HCT116 (cell line): ENCODE data around the gene AKR7A3. TPM values are rescaled to one million over a fixed set of nuclear protein-coding genes. Genes with fewer than 3 reads are reported as not detected.
"Not testable (repeated sequence)": the region's sequence is repeated elsewhere in the genome, so short reads cannot be mapped to it uniquely, and the experiment has no call there.

ENCODE experiments used
- ATAC-seq: fragments of 200-7000 bp; cut with Tn5 transposase; 2 replicates; pipeline ENCODE4 v1.9.1; 2020; ENCODE audit warnings: mild to moderate bottlenecking, moderate library complexity
- BruUV-seq: library from RNA; stranded (reverse); fragments of 400-500 nt; replicated peaks from 2 replicates; lab custom pipeline; 2021; lab: Mats Ljungman, UMichigan
- CTCF ChIA-PET: fragments of 300-600 bp; sonication (Branson Sonifier 250); formaldehyde crosslinking; loops from one replicate; lab custom pipeline; 2021; ENCODE audit warnings: antibody characterized with exemption; lab: Charles Lee
- POLR2A ChIA-PET: fragments of 300-600, 350-600 bp; sonication (Branson Sonifier 250); formaldehyde crosslinking; loops from one replicate; lab custom pipeline; 2021; ENCODE audit warnings: antibody characterized with exemption; lab: Charles Lee
- RAD21 ChIA-PET, 2 experiments: fragments of 300-600 bp; sonication (Branson Sonifier 250); formaldehyde crosslinking; loops; one replicate each; lab custom pipeline; 2023; ENCODE audit warnings: low total read pairs in 2 of 2; ENCODE audit not compliant: uncharacterized antibody in 2 of 2, unreplicated experiment in 2 of 2, low non-redundant PET in 1 of 2; lab: Charles Lee
- DNase-seq: peaks from one replicate; pipeline ENCODE4 v3.0.0-alpha.2; 2010; ENCODE audit warnings: low read depth, low spot score
- H2AFZ ChIP-seq: fragments of 200-600 bp; shearing (Covaris generic), sonication (generic); 2 replicates; pipeline ENCODE4 v1.6.1; 2017; ENCODE audit warnings: low read depth, mixed run types, mixed read lengths, antibody characterized with exemption, low read length; ENCODE audit not compliant: poor library complexity, severe bottlenecking
- H3K27ac ChIP-seq: 2 replicates; pipeline ENCODE4 v1.5.1; 2012; ENCODE audit warnings: low read depth, low read length
- H3K27me3 ChIP-seq: fragments of 200-600 bp; sonication (generic); 2 replicates; pipeline ENCODE4 v1.6.1; 2016; ENCODE audit warnings: mixed run types, low read length, mixed read lengths; ENCODE audit not compliant: insufficient read depth
- H3K36me3 ChIP-seq, 2 experiments: fragments of 200-500 bp in 1 of 2; fragments of 200-600 bp in 1 of 2; sonication (Bioruptor generic) in 1 of 2; sonication (generic) in 1 of 2; 2 replicates each; pipeline versions ENCODE4 v1.5.1 to v1.6.1; 2014 to 2016; ENCODE audit warnings: low read length in 2 of 2, inconsistent platforms in 1 of 2, mixed read lengths in 1 of 2, mixed run types in 1 of 2; ENCODE audit not compliant: insufficient read depth in 2 of 2, control insufficient read depth in 1 of 2
- H3K4me1 ChIP-seq, 2 experiments: fragments of 200-600 bp in 1 of 2; sonication (generic) in 1 of 2; 2 replicates each; pipeline versions ENCODE4 v1.5.1 to v1.6.1; 2012 to 2017; ENCODE audit warnings: low read length in 2 of 2, inconsistent platforms in 1 of 2, mild to moderate bottlenecking in 1 of 2, mixed read lengths in 1 of 2, mixed run types in 1 of 2, moderate library complexity in 1 of 2; ENCODE audit not compliant: insufficient read depth in 2 of 2, control insufficient read depth in 1 of 2
- H3K4me2 ChIP-seq: fragments of 200-600 bp; sonication (generic); 2 replicates; pipeline ENCODE4 v1.6.1; 2017; ENCODE audit warnings: mixed run types, low read length, mixed read lengths
- H3K4me3 ChIP-seq, 2 experiments: fragments of 200-600 bp in 1 of 2; sonication (generic) in 1 of 2; replicated peaks in 1 of 2; 2 replicates each; pipeline ENCODE4 v1.5.1; 2011 to 2016; ENCODE audit warnings: low read length in 2 of 2, control low read depth in 1 of 2, low read depth in 1 of 2, mild to moderate bottlenecking in 1 of 2, mixed read lengths in 1 of 2, mixed run types in 1 of 2
- H3K79me2 ChIP-seq: fragments of 200-600 bp; sonication (generic); 2 replicates; pipeline ENCODE4 v1.6.1; 2017; ENCODE audit warnings: mild to moderate bottlenecking, mixed run types, low read length, moderate library complexity, mixed read lengths; ENCODE audit not compliant: insufficient read depth
- H3K9ac ChIP-seq: fragments of 200-600 bp; sonication (generic); 2 replicates; pipeline ENCODE4 v1.6.1; 2016; ENCODE audit warnings: low read length, mixed read lengths
- H3K9me2 ChIP-seq: fragments of 200-600 bp; sonication (generic), shearing (Covaris generic); 2 replicates; pipeline ENCODE4 v1.6.1; 2017; ENCODE audit warnings: mixed run types, mild to moderate bottlenecking, moderate library complexity; ENCODE audit not compliant: insufficient read depth
- H3K9me3 ChIP-seq, 2 experiments: fragments of 200-500 bp in 1 of 2; fragments of 200-600 bp in 1 of 2; sonication (Bioruptor generic) in 1 of 2; sonication (generic) in 1 of 2; 2 replicates each; pipeline ENCODE4 v1.6.1; 2014 to 2017; ENCODE audit warnings: low read length in 2 of 2, mixed read lengths in 2 of 2, inconsistent platforms in 1 of 2, low read depth in 1 of 2, mild to moderate bottlenecking in 1 of 2, mixed run types in 1 of 2, moderate library complexity in 1 of 2; ENCODE audit not compliant: control insufficient read depth in 1 of 2, insufficient read depth in 1 of 2
- H4K20me1 ChIP-seq: fragments of 200-600 bp; sonication (generic), shearing (Covaris generic); 2 replicates; pipeline ENCODE4 v1.6.1; 2017; ENCODE audit warnings: mixed run types, mild to moderate bottlenecking, moderate library complexity; ENCODE audit not compliant: insufficient read depth
- CBX3 ChIP-seq: IDR thresholded peaks from 2 replicates; pipeline ENCODE4 v1.6.1; 2012; ENCODE audit warnings: low read depth
- CTCF ChIP-seq, 3 experiments: fragments of 200-600 bp in 1 of 3; sonication (generic) in 1 of 3; IDR thresholded peaks in 2 of 3; conservative IDR thresholded peaks in 1 of 3; 2 replicates each; pipeline ENCODE4 v1.5.1; 2012 to 2017; ENCODE audit warnings: low read depth in 2 of 3, low read length in 2 of 3, antibody characterized with exemption in 1 of 3, borderline replicate concordance in 1 of 3, control low read depth in 1 of 3, mild to moderate bottlenecking in 1 of 3, mixed read lengths in 1 of 3, mixed run types in 1 of 3, moderate library complexity in 1 of 3; ENCODE audit not compliant: insufficient read depth in 1 of 3
- EGR1 ChIP-seq: IDR thresholded peaks from 2 replicates; pipeline ENCODE4 v1.6.1; 2012; ENCODE audit warnings: low read depth
- EZH2 ChIP-seq: fragments of 200-600 bp; sonication (generic); IDR thresholded peaks from 2 replicates; pipeline ENCODE4 v1.6.1; 2017; ENCODE audit warnings: antibody characterized with exemption, mixed run types
- MAX ChIP-seq: IDR thresholded peaks from 2 replicates; pipeline ENCODE4 v1.6.1; 2012
- TCF7L2 ChIP-seq: IDR thresholded peaks from 2 replicates; pipeline ENCODE4 v1.7.0; 2011; ENCODE audit warnings: borderline replicate concordance, inconsistent platforms; ENCODE audit not compliant: insufficient read depth, insufficient read length; ENCODE audit errors: extremely low read depth
- YY1 ChIP-seq: IDR thresholded peaks from 2 replicates; pipeline ENCODE4 v1.6.1; 2011; ENCODE audit warnings: low read length, low read depth, moderate library complexity, mild to moderate bottlenecking; ENCODE audit not compliant: insufficient replicate concordance; ENCODE audit errors: extremely low read depth
- ZBTB33 ChIP-seq: IDR thresholded peaks from 2 replicates; pipeline ENCODE4 v1.6.1; 2011; ENCODE audit warnings: mild to moderate bottlenecking, low read length, moderate library complexity; ENCODE audit not compliant: insufficient replicate concordance; ENCODE audit errors: extremely low read depth
- intact Hi-C: fragments of 100-400 bp; cut with micrococcal nuclease; formaldehyde crosslinking; loops from 2 replicates; pipeline ENCODE4 v1.10.0; 2022
- total RNA-seq: library from RNA; stranded (reverse); gene quantifications from one replicate; pipeline ENCODE4 v1.2.1, GENCODE V29; 2021; ENCODE audit not compliant: unreplicated experiment

Gene AKR7A3
- total RNA-seq, 1 experiment from 2014 or later, result 1.7 TPM

- TF ChIP-seq CTCF (IDR thresholded peaks at IDR 0.05 in 2 of 3, conservative IDR thresholded peaks at IDR 0.05 in 1 of 3; ENCODE audit: borderline replicate concordance in 1 of 3, insufficient read depth in 1 of 3, low read depth in 2 of 3, low read length in 2 of 3), result no peak
- no peak for TF ChIP-seq TCF7L2
- TF ChIP-seq CBX3, result no peak
- no peak for TF ChIP-seq ZBTB33
These were observed 18.4 kb upstream of the AKR7A3 start (continued) for GRCh38 chr1:19306941-19307340.

GRCh38 chr1:19305880-19306279 lies 17.3 kb upstream of the AKR7A3 start:
- ATAC-seq (no peak), DNase-seq (no peak)
- POLR2A ChIA-PET, result no interaction called here
- CTCF ChIA-PET, result no interaction called here
- intact Hi-C loops, result no loop called here
- peaks cover 21% of the 10 kb centered on the region for H3K79me2 ChIP-seq
- BruUV-seq, result no TSS peak
- H3K4me1 ChIP-seq, result peaks cover 4% of the 10 kb centered on the region in 2 experiments; a peak in 3 of 4 replicates
- H3K4me2 ChIP-seq, result no peak overlapping the region
- no peak overlapping the region for H2AFZ ChIP-seq
- no peaks in the 10 kb centered on the region for H3K9me2 ChIP-seq
- TF ChIP-seq EZH2, result no peak
- TF ChIP-seq MAX, result no peak
- TF ChIP-seq EGR1, result no peak
- TF ChIP-seq YY1, result no peak
- no peak for TF ChIP-seq ZBTB33
- RAD21 ChIA-PET, result no interaction called here
- no peak overlapping the region for H3K9ac ChIP-seq
- peaks cover 30 to 34% of the 10 kb centered on the region in 2 experiments for H3K36me3 ChIP-seq
- no peaks in the 10 kb centered on the region for H3K27me3 ChIP-seq
- H4K20me1 ChIP-seq, result no peaks in the 10 kb centered on the region
- H3K9me3 ChIP-seq, result no peaks in the 10 kb centered on the region
- no peak overlapping the region for H3K4me3 ChIP-seq
- H3K27ac ChIP-seq, result no peak overlapping the region

GRCh38 chr1:19304081-19304480 lies 15.5 kb upstream of the AKR7A3 start:
- DNase-seq, H3K79me2 ChIP-seq, H3K9ac ChIP-seq, H3K27me3 ChIP-seq, H3K9me3 ChIP-seq, POLR2A ChIA-PET, H3K27ac ChIP-seq, H2AFZ ChIP-seq, ATAC-seq, CTCF ChIA-PET, intact Hi-C loops, BruUV-seq, H3K4me2 ChIP-seq, H4K20me1 ChIP-seq, H3K4me3 ChIP-seq, H3K9me2 ChIP-seq, H3K4me1 ChIP-seq, RAD21 ChIA-PET: not testable (repeated sequence)
- peaks cover 30 to 34% of the 10 kb centered on the region in 2 experiments for H3K36me3 ChIP-seq
